B cell (primary cell): Measurements from ENCODE around the gene HSPB6. TPM values are rescaled to one million over a fixed set of nuclear protein-coding genes. Genes with fewer than 3 reads are reported as not detected.

ENCODE experiments used
- ATAC-seq: fragments of 200-7000 bp; cut with Tn5 transposase; one replicate; pipeline ENCODE4 v1.10.0; 2021; ENCODE audit warnings: low read depth, mild to moderate bottlenecking, moderate number of reproducible peaks, moderate library complexity
- CTCF ChIA-PET: fragments of 350-600 bp; sonication (Branson Sonifier 250); formaldehyde crosslinking; loops from one replicate; lab custom pipeline; 2021; ENCODE audit warnings: antibody characterized with exemption, inconsistent platforms; lab: Charles Lee
- POLR2A ChIA-PET: fragments of 350-600 bp; sonication (Branson Sonifier 250); formaldehyde crosslinking; loops from one replicate; lab custom pipeline; 2021; ENCODE audit warnings: antibody characterized with exemption; lab: Charles Lee
- DNase-seq: peaks from one replicate; pipeline ENCODE4 v3.0.0; 2013
- H2AFZ ChIP-seq: 2 replicates; pipeline ENCODE4 v1.6.1; 2012; ENCODE audit warnings: mild to moderate bottlenecking, low read depth, low read length; ENCODE audit not compliant: insufficient read depth, poor library complexity, severe bottlenecking
- H3K27ac ChIP-seq, 2 donors: 1 replicate in 1 of 2; 2 replicates in 1 of 2; pipeline ENCODE4 v1.5.1; 2012 to 2013; ENCODE audit warnings: low read length in 2 of 2, mild to moderate bottlenecking in 2 of 2, moderate library complexity in 1 of 2
- H3K27me3 ChIP-seq, 4 experiments: fragments of 200-600 bp in 1 of 4; sonication (generic) in 1 of 4; replicated peaks in 1 of 4; 1 replicate in 2 of 4; 2 replicates in 2 of 4; pipeline versions ENCODE4 v1.6.1 to v1.7.0; 2013 to 2016; ENCODE audit warnings: low read length in 3 of 4, mild to moderate bottlenecking in 2 of 4, mixed read lengths in 1 of 4, moderate library complexity in 1 of 4; ENCODE audit not compliant: insufficient read depth in 4 of 4, control insufficient read depth in 3 of 4; ENCODE audit errors: control extremely low read depth in 1 of 4
- H3K36me3 ChIP-seq, 2 experiments: replicated peaks in 1 of 2; 1 replicate in 1 of 2; 2 replicates in 1 of 2; pipeline versions ENCODE4 v1.6.1 to v1.7.1; 2013; ENCODE audit warnings: low read length in 1 of 2; ENCODE audit not compliant: insufficient read depth in 2 of 2, control insufficient read depth in 1 of 2; ENCODE audit errors: control extremely low read depth in 1 of 2, extremely low read depth in 1 of 2
- H3K4me1 ChIP-seq, 2 donors: fragments of 200-600 bp in 1 of 2; sonication (generic) in 1 of 2; 1 replicate in 1 of 2; 2 replicates in 1 of 2; pipeline versions ENCODE4 v1.5.1 to v1.6.1; 2013 to 2017; ENCODE audit warnings: low read length in 2 of 2; ENCODE audit not compliant: control insufficient read depth in 2 of 2, insufficient read depth in 2 of 2
- H3K4me2 ChIP-seq: replicated peaks from 2 replicates; pipeline ENCODE3; 2012; ENCODE audit warnings: mild to moderate bottlenecking, low read depth, low read length; ENCODE audit not compliant: poor library complexity, severe bottlenecking
- H3K4me3 ChIP-seq, 5 experiments: fragments of 200-600 bp in 1 of 5; sonication (generic) in 1 of 5; 1 replicate in 3 of 5; 2 replicates in 2 of 5; pipeline versions ENCODE4 v1.5.1 to v1.7.0; 2011 to 2016; ENCODE audit warnings: low read length in 4 of 5, mild to moderate bottlenecking in 4 of 5, low read depth in 2 of 5, control low read depth in 1 of 5, moderate library complexity in 1 of 5; ENCODE audit not compliant: insufficient read depth in 1 of 5; ENCODE audit errors: control extremely low read depth in 1 of 5, extremely low read depth in 1 of 5
- H3K79me2 ChIP-seq: fragments of 200-600 bp; sonication (generic); one replicate; pipeline ENCODE4 v1.6.0; 2016; ENCODE audit warnings: low read length; ENCODE audit not compliant: control insufficient read depth, insufficient read depth
- H3K9ac ChIP-seq: fragments of 200-600 bp; sonication (generic); 2 replicates; pipeline ENCODE4 v1.6.1; 2017; ENCODE audit warnings: mild to moderate bottlenecking, low read length, moderate library complexity
- H3K9me3 ChIP-seq, 3 donors: one replicate each; pipeline versions ENCODE4 v1.6.1 to v1.7.1; 2013; ENCODE audit warnings: low read length in 2 of 3; ENCODE audit not compliant: control insufficient read depth in 2 of 3, insufficient read depth in 1 of 3; ENCODE audit errors: control extremely low read depth in 1 of 3
- H4K20me1 ChIP-seq: 2 replicates; pipeline ENCODE4 v1.6.0; 2012; ENCODE audit warnings: mild to moderate bottlenecking, low read length; ENCODE audit not compliant: insufficient read depth, control insufficient read depth, poor library complexity, severe bottlenecking
- H3K27ac Mint-ChIP-seq: one replicate; pipeline ENCODE4 v1.8.0; 2021; ENCODE audit warnings: mixed read lengths
- H3K27me3 Mint-ChIP-seq: one replicate; pipeline ENCODE4 v1.8.0; 2021; ENCODE audit warnings: mixed read lengths
- H3K4me1 Mint-ChIP-seq: one replicate; pipeline ENCODE4 v1.8.0; 2021; ENCODE audit warnings: mixed read lengths
- H3K4me3 Mint-ChIP-seq: one replicate; pipeline ENCODE4 v1.8.0; 2021; ENCODE audit warnings: mixed read lengths
- H3K9me3 Mint-ChIP-seq: one replicate; pipeline ENCODE4 v1.8.0; 2022; ENCODE audit warnings: mixed read lengths; ENCODE audit not compliant: insufficient read depth
- CTCF ChIP-seq: fragments of 200-600 bp; IDR thresholded peaks from one replicate; pipeline ENCODE4 v1.8.0; 2022; ENCODE audit warnings: antibody characterized with exemption, mild to moderate bottlenecking
- EZH2 ChIP-seq: IDR thresholded peaks from 2 replicates; pipeline ENCODE4 v1.6.1; 2012; ENCODE audit warnings: borderline replicate concordance, low read depth, mild to moderate bottlenecking, moderate library complexity, low read length; ENCODE audit not compliant: insufficient read depth, poor library complexity, severe bottlenecking
- WGBS: methylation state at CpG from one replicate; pipeline ENCODE4 v1.1.5; 2013; ENCODE audit warnings: missing lambda C conversion rate; ENCODE audit not compliant: insufficient coverage; 5-methylcytosine and 5-hydroxymethylcytosine counted together
- intact Hi-C: fragments of 100-400 bp; cut with micrococcal nuclease; formaldehyde crosslinking; loops from one replicate; pipeline ENCODE4 v1.10.0; 2022
- polyA plus RNA-seq: library from polyadenylated mRNA; depleted of rRNA; stranded (reverse); fragments of >200 nt; gene quantifications from 2 replicates; pipeline ENCODE4 v1.2.3, GENCODE V29; 2012
- total RNA-seq, 2 donors: library from RNA; stranded (reverse); fragments of 120-200 nt in 1 of 2; gene quantifications; 1 replicate in 1 of 2; 2 replicates in 1 of 2; pipeline versions ENCODE4 v1.2.3 to v1.2.4, GENCODE V29; 2013 to 2022

Gene HSPB6
- total and polyA plus RNA-seq, 2 donors (not counting 1 experiment from before 2014, with no cell fraction given): not detected

DNA sequence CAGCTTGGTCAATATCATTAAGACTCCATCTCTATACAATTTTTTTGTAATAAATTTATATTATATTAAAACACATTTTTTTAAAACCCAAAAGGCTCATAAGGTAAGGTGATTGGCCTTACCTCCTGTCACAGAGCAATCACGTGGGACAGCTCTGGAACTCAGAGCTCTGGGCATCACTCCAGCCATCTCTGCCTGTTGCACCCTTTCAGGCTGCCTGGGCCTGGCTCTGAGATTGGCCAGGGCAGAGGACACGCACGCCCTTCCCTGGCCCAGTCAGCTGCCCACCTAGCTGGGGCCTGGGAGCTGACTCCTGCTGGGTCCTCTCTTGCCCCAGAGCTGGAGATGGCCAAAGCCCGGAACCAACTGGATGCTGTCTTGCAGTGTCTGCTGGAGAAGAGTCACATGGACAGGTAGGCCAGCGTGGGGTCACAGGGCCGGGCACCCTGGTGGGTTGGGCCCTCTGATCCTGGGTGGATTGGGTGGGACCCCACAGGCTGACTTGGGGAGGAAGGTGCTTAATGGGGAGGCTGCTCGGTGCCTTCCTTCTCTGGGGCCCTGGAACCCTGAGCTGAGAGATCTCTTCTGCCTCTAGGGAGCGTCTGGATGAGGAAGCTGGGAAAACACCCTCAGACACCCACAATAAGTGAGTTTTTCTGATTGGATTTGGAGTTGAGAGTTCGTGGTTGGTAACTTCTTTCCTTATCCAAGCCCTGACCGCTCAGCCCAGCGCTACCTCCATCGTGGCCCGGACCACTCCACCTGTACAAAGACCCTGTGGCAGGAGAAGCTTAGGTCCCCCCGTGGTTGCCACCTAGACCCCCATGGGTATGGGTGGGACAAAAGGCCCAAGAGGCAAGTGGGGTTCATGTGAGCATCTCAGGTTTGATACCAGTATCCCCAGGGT is 4.7 kb downstream of the HSPB6 start:
- H3K9me3 Mint-ChIP-seq: no peaks in the 10 kb centered on the region

More for the DNA sequence above, 4.7 kb downstream of the HSPB6 start:
- WGBS: 96% methylated on average over 7 of the region's 14 CpGs
- no peak overlapping the region for H3K27ac Mint-ChIP-seq
- Histone ChIP-seq H3K9ac (no peak overlapping the region), H3K27ac (no peak overlapping the region), H3K4me2 (no peak overlapping the region), H3K9me3 (peaks cover 0 to 10% (median 0%) of the 10 kb centered on the region in 3 donors), H3K36me3 (peaks cover 0 to 20% of the 10 kb centered on the region in 2 experiments), H3K4me1 (peaks cover 31 to 32% of the 10 kb centered on the region in 2 donors), H4K20me1 (peaks cover 4% of the 10 kb centered on the region), H2AFZ (no peak overlapping the region), H3K4me3 (no peak overlapping the region), H3K79me2 (peaks cover 28% of the 10 kb centered on the region), H3K27me3 (peaks cover 0 to 24% (median 8%) of the 10 kb centered on the region in 4 experiments)
- no peak for DNase-seq
- ATAC-seq: no peak
- CTCF ChIA-PET: interaction anchor here (0.5 to 2.3 kb wide), 2 partner anchors 9 to 58 kb away, joined by 3 to 6 read pairs; no protein-coding TSS in a partner anchor
- TF ChIP-seq EZH2: no peak
- no peak for TF ChIP-seq CTCF
- intact Hi-C loops: no loop called here
- POLR2A ChIA-PET: interaction anchor here (0.5 to 1.1 kb wide), 2 partner anchors 11 to 12 kb away, joined by 3 to 4 read pairs; no protein-coding TSS in a partner anchor
- peaks cover 17% of the 10 kb centered on the region for H3K27me3 Mint-ChIP-seq
- H3K4me3 Mint-ChIP-seq: no peak overlapping the region
- H3K4me1 Mint-ChIP-seq: peaks cover 40% of the 10 kb centered on the region
